A549 (cell line): ENCODE measurements around the gene ABHD17A. TPM values are rescaled to one million over a fixed set of nuclear protein-coding genes. Genes with fewer than 3 reads are reported as not detected.

ENCODE experiments used
- ATAC-seq, 2 experiments: fragments of 200-7000 bp in 1 of 2; fragments of >200 bp in 1 of 2; cut with Nextera tagmentation in 1 of 2; cut with Tn5 transposase in 1 of 2; 3 replicates each; pipeline versions ENCODE4 v1.8.0 to v1.9.1; 2018 to 2020; ENCODE audit warnings: mild to moderate bottlenecking in 1 of 2, moderate library complexity in 1 of 2
- CTCF ChIA-PET: fragments of 300-600 bp; sonication (Branson Sonifier 250); formaldehyde crosslinking; extraction: SDS; loops from one replicate; lab custom pipeline; 2021; ENCODE audit warnings: antibody characterized with exemption, inconsistent platforms; lab: Yijun Ruan, JAX
- POLR2A ChIA-PET: fragments of 350-600 bp; formaldehyde crosslinking; extraction: SDS; loops from one replicate; lab custom pipeline; 2021; ENCODE audit warnings: antibody characterized with exemption, inconsistent platforms; lab: Yijun Ruan, JAX
- DNase-seq, 2 experiments: peaks; one replicate each; pipeline versions ENCODE4 v3.0.0 to v3.0.0-alpha.2; 2011 to 2016; ENCODE audit warnings: low read depth in 1 of 2, low spot score in 1 of 2
- FAIRE-seq: peaks from 2 replicates; lab custom pipeline; 2011; peaks lifted over from hg19 to GRCh38; lab: Jason Lieb, UNC
- H3K27ac ChIP-seq, 2 experiments: fragments of >200 bp; sonication (Bioruptor Twin); formaldehyde crosslinking; 3 replicates each; pipeline ENCODE4 v1.5.1; 2016 to 2017
- H3K4me1 ChIP-seq: fragments of >200 bp; sonication (Bioruptor Twin); formaldehyde crosslinking; 3 replicates; pipeline ENCODE4 v1.6.1; 2016
- H3K4me2 ChIP-seq: fragments of >200 bp; sonication (Bioruptor Twin); formaldehyde crosslinking; 3 replicates; pipeline ENCODE4 v1.6.1; 2016
- H3K4me3 ChIP-seq: fragments of >200 bp; sonication (Bioruptor Twin); formaldehyde crosslinking; 3 replicates; pipeline ENCODE4 v1.5.1; 2016
- H3K9me3 ChIP-seq: fragments of >200 bp; sonication (Bioruptor Twin); formaldehyde crosslinking; 3 replicates; pipeline ENCODE4 v1.6.1; 2016
- CHD2 ChIP-seq: fragments of 150-350 bp; IDR thresholded peaks from 2 replicates; pipeline ENCODE4 v1.6.1; 2014; ENCODE audit warnings: low read length; ENCODE audit not compliant: partially characterized antibody
- EHF ChIP-seq: fragments of 250-450 bp; sonication (Bioruptor Pico); IDR thresholded peaks from 2 replicates; pipeline ENCODE4 v1.5.0; 2020; ENCODE audit warnings: mild to moderate bottlenecking
- ESRRA ChIP-seq: fragments of 150-350 bp; IDR thresholded peaks from 2 replicates; pipeline ENCODE4 v1.6.1; 2014; ENCODE audit warnings: mild to moderate bottlenecking, low read length, borderline replicate concordance
- GATA3 ChIP-seq: IDR thresholded peaks from 2 replicates; pipeline ENCODE4 v1.6.1; 2012; ENCODE audit warnings: borderline replicate concordance
- JUN ChIP-seq, 2 experiments: fragments of >200 bp; sonication (Bioruptor Twin); formaldehyde crosslinking; IDR thresholded peaks; 2 replicates in 1 of 2; 3 replicates in 1 of 2; pipeline ENCODE4 v1.6.1; 2016 to 2017
- KDM1A ChIP-seq: fragments of 200-600 bp; sonication (generic); IDR thresholded peaks from 2 replicates; pipeline ENCODE4 v1.6.1; 2016; ENCODE audit warnings: low read depth, mild to moderate bottlenecking
- POLR2AphosphoS2 ChIP-seq: conservative IDR thresholded peaks from 2 replicates; pipeline ENCODE4 v1.6.1; 2012; ENCODE audit warnings: low read length, improper control_type of control experiment, inconsistent platforms
- RCOR1 ChIP-seq: fragments of 150-350 bp; IDR thresholded peaks from 2 replicates; pipeline ENCODE4 v1.6.1; 2014; ENCODE audit warnings: antibody characterized with exemption, low read length, low read depth
- RFX5 ChIP-seq: fragments of 450-650 bp; IDR thresholded peaks from 2 replicates; pipeline ENCODE4 v1.7.1; 2014; ENCODE audit warnings: antibody characterized with exemption, mild to moderate bottlenecking, moderate library complexity
- SMC3 ChIP-seq: fragments of >200 bp; sonication (Bioruptor Twin); formaldehyde crosslinking; IDR thresholded peaks from 3 replicates; pipeline ENCODE4 v1.6.1; 2018; ENCODE audit warnings: inconsistent platforms
- TFCP2L1 ChIP-seq: fragments of 250-450 bp; sonication (Bioruptor Pico); IDR thresholded peaks from 2 replicates; pipeline ENCODE4 v1.5.0; 2021; ENCODE audit warnings: mild to moderate bottlenecking
- ZC3H11A ChIP-seq: fragments of 450-650 bp; IDR thresholded peaks from 2 replicates; pipeline ENCODE4 v1.6.1; 2014; ENCODE audit warnings: antibody characterized with exemption, mild to moderate bottlenecking
- ZFP36 ChIP-seq: fragments of 450-650 bp; IDR thresholded peaks from 2 replicates; pipeline ENCODE4 v1.6.1; 2014; ENCODE audit warnings: borderline replicate concordance; ENCODE audit not compliant: partially characterized antibody
- ZSCAN20 ChIP-seq: fragments of 250-450 bp; sonication (Bioruptor Pico); IDR thresholded peaks from 2 replicates; pipeline ENCODE4 v1.8.0; 2022; ENCODE audit warnings: mild to moderate bottlenecking, moderate library complexity
- WGBS: methylation state at CpG from one replicate; pipeline ENCODE4 v1.1.6; 2017; ENCODE audit errors: missing lambda C conversion rate; 5-methylcytosine and 5-hydroxymethylcytosine counted together
- polyA plus RNA-seq, 4 experiments: library from polyadenylated mRNA; depleted of rRNA in 3 of 4; stranded (reverse); fragments of >200 nt; fragmentation: RNase III in 1 of 4; extraction: RNeasy Plus Mini Kit Qiagen cat#74134 plus additional on column Dnase treatment in 1 of 4; gene quantifications; 2 replicates in 3 of 4; 3 replicates in 1 of 4; pipeline ENCODE4 v1.2.3, GENCODE V29; 2011 to 2017
- TF ChIP-seq, protein P1 (sequence below): IDR thresholded peaks from 2 replicates; pipeline ENCODE4 v1.6.1; 2012; ENCODE audit warnings: low read depth, borderline replicate concordance
- TF ChIP-seq, protein P2 (sequence below): fragments of >200 bp; sonication (Bioruptor Twin); formaldehyde crosslinking; IDR thresholded peaks from 3 replicates; pipeline ENCODE4 v1.5.1; 2016
- TF ChIP-seq, protein P3 (sequence below): IDR thresholded peaks from 2 replicates; pipeline ENCODE4 v1.6.1; 2012
- TF ChIP-seq, protein P4 (sequence below): fragments of 250-450 bp; sonication (Bioruptor Pico); IDR thresholded peaks from 2 replicates; pipeline ENCODE4 v1.5.0; 2020; ENCODE audit warnings: low read depth, mild to moderate bottlenecking, moderate library complexity
- TF ChIP-seq, protein P5 (sequence below): fragments of 450-650 bp; IDR thresholded peaks from 2 replicates; pipeline ENCODE4 v1.6.1; 2014; ENCODE audit warnings: antibody characterized with exemption
- TF ChIP-seq, protein P6 (sequence below): IDR thresholded peaks from 2 replicates; pipeline ENCODE4 v1.6.1; 2012
- TF ChIP-seq, protein P7 (sequence below): fragments of 150-350 bp; IDR thresholded peaks from 2 replicates; pipeline ENCODE4 v1.6.1; 2014; ENCODE audit warnings: low read depth, mild to moderate bottlenecking, low read length

The ABHD17A gene
- polyA plus RNA-seq, 2 of the 4 experiments (the other 2 are of a cell fraction), result 12.8 to 23.1 TPM

DNA sequence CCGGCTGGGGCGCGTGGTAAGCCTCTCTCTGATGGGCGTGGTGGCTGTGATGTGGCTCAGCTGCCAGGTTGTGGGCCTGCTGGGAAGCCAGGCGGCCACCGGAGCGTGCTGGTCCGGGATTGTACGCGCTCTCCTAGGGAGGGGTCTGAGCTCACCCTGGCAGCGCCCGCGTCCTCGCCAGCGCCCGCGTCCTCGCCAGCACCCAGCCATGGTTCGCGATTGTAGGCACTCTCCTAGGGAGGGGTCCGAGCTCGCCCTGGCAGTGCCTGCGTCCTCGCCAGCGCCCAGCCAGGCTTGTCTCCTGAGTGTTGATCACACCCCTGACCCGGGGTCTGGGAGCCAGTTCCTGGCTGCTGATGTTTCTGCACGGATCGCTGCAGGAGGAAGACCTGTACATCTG is 33.7 kb upstream of the ABHD17A start:
- POLR2A ChIA-PET, result no interaction called here
- ATAC-seq, result no peak
- TF ChIP-seq, protein P1, sequence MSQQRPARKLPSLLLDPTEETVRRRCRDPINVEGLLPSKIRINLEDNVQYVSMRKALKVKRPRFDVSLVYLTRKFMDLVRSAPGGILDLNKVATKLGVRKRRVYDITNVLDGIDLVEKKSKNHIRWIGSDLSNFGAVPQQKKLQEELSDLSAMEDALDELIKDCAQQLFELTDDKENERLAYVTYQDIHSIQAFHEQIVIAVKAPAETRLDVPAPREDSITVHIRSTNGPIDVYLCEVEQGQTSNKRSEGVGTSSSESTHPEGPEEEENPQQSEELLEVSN, result no peak
- TF ChIP-seq EHF (CRISPR knock-in tag) (no peak), RFX5 (no peak), JUN (IDR thresholded peaks at IDR 0.05) (no peak), GATA3 (no peak), CHD2 (no peak), KDM1A (no peak), ZFP36 (no peak)
- TF ChIP-seq, protein P2, sequence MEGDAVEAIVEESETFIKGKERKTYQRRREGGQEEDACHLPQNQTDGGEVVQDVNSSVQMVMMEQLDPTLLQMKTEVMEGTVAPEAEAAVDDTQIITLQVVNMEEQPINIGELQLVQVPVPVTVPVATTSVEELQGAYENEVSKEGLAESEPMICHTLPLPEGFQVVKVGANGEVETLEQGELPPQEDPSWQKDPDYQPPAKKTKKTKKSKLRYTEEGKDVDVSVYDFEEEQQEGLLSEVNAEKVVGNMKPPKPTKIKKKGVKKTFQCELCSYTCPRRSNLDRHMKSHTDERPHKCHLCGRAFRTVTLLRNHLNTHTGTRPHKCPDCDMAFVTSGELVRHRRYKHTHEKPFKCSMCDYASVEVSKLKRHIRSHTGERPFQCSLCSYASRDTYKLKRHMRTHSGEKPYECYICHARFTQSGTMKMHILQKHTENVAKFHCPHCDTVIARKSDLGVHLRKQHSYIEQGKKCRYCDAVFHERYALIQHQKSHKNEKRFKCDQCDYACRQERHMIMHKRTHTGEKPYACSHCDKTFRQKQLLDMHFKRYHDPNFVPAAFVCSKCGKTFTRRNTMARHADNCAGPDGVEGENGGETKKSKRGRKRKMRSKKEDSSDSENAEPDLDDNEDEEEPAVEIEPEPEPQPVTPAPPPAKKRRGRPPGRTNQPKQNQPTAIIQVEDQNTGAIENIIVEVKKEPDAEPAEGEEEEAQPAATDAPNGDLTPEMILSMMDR, result no peak
- TF ChIP-seq, protein P3, sequence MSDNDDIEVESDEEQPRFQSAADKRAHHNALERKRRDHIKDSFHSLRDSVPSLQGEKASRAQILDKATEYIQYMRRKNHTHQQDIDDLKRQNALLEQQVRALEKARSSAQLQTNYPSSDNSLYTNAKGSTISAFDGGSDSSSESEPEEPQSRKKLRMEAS, result no peak
- TF ChIP-seq, protein P4, sequence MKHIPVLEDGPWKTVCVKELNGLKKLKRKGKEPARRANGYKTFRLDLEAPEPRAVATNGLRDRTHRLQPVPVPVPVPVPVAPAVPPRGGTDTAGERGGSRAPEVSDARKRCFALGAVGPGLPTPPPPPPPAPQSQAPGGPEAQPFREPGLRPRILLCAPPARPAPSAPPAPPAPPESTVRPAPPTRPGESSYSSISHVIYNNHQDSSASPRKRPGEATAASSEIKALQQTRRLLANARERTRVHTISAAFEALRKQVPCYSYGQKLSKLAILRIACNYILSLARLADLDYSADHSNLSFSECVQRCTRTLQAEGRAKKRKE (CRISPR knock-in tag), result no peak
- TF ChIP-seq, all 56 proteins: peak for 0
- Histone ChIP-seq H3K9me3 (no peaks in the 10 kb centered on the region), H3K27ac (no peak overlapping the region), H3K4me1 (no peaks in the 10 kb centered on the region), H3K4me3 (no peak overlapping the region), H3K4me2 (no peak overlapping the region)
- FAIRE-seq, result no peak
- DNase-seq, result no peak
- WGBS, result 92% methylated on average over 21 of the region's 28 CpGs
- CTCF ChIA-PET, result interaction anchor here (3.7 kb wide), 1 partner anchor 10 kb away, joined by 21 read pairs; no protein-coding TSS in a partner anchor

DNA sequence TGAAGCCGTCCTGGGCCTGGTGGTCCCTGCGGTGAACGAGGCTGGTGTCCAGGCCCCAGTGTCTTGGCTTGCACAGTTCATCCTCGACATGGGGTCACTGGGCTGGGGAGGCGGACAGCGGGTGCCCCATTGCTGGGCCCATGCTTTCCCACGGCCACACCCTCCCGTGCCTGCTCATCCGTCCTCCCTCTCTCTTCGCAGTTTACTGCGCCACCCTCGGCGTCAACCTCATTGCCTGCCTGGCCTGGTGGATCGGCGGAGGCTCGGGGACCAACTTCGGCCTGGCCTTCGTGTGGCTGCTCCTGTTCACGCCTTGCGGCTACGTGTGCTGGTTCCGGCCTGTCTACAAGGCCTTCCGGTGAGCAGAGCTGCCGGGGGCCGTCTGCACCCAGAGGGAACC is 32.6 kb upstream of the ABHD17A start:
- Histone ChIP-seq H3K4me1 (no peaks in the 10 kb centered on the region), H3K27ac (no peak overlapping the region)
- DNase-seq (no peak), ATAC-seq (no peak)
- CTCF ChIA-PET, result no interaction called here
- POLR2A ChIA-PET, result no interaction called here
- no peak for TF ChIP-seq RCOR1
- no peak for TF ChIP-seq JUN (IDR thresholded peaks at IDR 0.05)
- TF ChIP-seq, protein P1, result no peak
- TF ChIP-seq, all 56 proteins: peak for 0
- FAIRE-seq, result no peak
- 94% methylated on average over 19 of the region's 25 CpGs for WGBS
- Histone ChIP-seq H3K4me3 (no peak overlapping the region), H3K4me2 (no peak overlapping the region), H3K9me3 (no peaks in the 10 kb centered on the region)

DNA sequence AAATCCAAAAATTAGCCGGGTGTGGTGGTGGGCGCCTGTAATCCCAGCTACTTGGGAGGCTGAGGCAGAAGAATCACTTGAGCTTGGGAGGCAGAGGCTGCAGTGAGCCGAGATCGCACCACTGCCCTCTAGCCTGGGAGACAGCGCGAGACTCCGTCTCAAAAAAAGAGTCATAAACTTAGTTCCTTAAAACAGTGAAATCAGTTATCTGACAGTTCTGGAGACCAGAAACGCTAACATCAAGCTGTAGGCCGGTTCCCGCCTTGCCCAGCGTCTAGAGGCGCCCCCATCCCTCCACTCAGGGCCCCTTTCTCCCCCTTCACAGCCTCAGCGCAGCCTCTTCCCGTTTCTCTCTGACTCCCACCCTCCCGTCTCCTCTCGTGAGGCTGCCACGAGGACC is 31.9 kb upstream of the ABHD17A start:
- ATAC-seq (no peak), FAIRE-seq (no peak), DNase-seq (no peak)
- WGBS, result 94% methylated on average over 17 of the region's 17 CpGs
- CTCF ChIA-PET, result no interaction called here
- POLR2A ChIA-PET, result interaction anchor here (0.6 kb wide), 1 partner anchor 10 kb away, joined by 3 read pairs; no protein-coding TSS in a partner anchor
- Histone ChIP-seq H3K4me2 (no peak overlapping the region), H3K4me1 (no peaks in the 10 kb centered on the region), H3K27ac (no peak overlapping the region), H3K9me3 (no peaks in the 10 kb centered on the region), H3K4me3 (no peak overlapping the region)
- TF ChIP-seq, protein P5, sequence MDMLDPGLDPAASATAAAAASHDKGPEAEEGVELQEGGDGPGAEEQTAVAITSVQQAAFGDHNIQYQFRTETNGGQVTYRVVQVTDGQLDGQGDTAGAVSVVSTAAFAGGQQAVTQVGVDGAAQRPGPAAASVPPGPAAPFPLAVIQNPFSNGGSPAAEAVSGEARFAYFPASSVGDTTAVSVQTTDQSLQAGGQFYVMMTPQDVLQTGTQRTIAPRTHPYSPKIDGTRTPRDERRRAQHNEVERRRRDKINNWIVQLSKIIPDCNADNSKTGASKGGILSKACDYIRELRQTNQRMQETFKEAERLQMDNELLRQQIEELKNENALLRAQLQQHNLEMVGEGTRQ, result no peak
- TF ChIP-seq ESRRA (no peak), TFCP2L1 (no peak), POLR2AphosphoS2 (no peak), SMC3 (no peak), ZC3H11A (no peak), ZSCAN20 (CRISPR knock-in tag) (no peak)
- TF ChIP-seq, protein P6, sequence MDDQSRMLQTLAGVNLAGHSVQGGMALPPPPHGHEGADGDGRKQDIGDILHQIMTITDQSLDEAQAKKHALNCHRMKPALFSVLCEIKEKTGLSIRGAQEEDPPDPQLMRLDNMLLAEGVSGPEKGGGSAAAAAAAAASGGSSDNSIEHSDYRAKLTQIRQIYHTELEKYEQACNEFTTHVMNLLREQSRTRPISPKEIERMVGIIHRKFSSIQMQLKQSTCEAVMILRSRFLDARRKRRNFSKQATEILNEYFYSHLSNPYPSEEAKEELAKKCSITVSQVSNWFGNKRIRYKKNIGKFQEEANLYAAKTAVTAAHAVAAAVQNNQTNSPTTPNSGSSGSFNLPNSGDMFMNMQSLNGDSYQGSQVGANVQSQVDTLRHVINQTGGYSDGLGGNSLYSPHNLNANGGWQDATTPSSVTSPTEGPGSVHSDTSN, result no peak
- TF ChIP-seq, protein P7, sequence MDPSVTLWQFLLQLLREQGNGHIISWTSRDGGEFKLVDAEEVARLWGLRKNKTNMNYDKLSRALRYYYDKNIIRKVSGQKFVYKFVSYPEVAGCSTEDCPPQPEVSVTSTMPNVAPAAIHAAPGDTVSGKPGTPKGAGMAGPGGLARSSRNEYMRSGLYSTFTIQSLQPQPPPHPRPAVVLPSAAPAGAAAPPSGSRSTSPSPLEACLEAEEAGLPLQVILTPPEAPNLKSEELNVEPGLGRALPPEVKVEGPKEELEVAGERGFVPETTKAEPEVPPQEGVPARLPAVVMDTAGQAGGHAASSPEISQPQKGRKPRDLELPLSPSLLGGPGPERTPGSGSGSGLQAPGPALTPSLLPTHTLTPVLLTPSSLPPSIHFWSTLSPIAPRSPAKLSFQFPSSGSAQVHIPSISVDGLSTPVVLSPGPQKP, result no peak
